OCI-M2 (cell line): Measurements from ENCODE around the gene MT1M.
"Not testable (repeated sequence)": the region's sequence is repeated elsewhere in the genome, so short reads cannot be mapped to it uniquely, and the experiment has no call there.

ENCODE experiments used
- DNase-seq: peaks from one replicate; lab custom pipeline; 2025; ENCODE audit not compliant: unreplicated experiment; lab: John Stamatoyannopoulos, UW

The MT1M gene

GRCh38 chr16:56645838-56646237 lies 13.4 kb downstream of the MT1M start:
- no peak for DNase-seq

- DNase-seq = no peak
Measured at GRCh38 chr16:56647641-56648431, 15.4 kb downstream of the MT1M start.

GRCh38 chr16:56649271-56649670 lies 16.8 kb downstream of the MT1M start:
- no peak for DNase-seq

- no peak for DNase-seq
Measured at GRCh38 chr16:56649820-56650219, 17.4 kb downstream of the MT1M start.

GRCh38 chr16:56651586-56651985 lies 19.1 kb downstream of the MT1M start, which contains the start of gene MT1B:
TSS of gene MT1B (plus strand) at chr16:56651886. CDS start at chr16:56651954, 68 bp downstream.
- DNase-seq = no peak

- DNase-seq = no peak
Measured at GRCh38 chr16:56652600-56652999, 20.1 kb downstream of the MT1M start.

- DNase-seq = no peak
Measured at GRCh38 chr16:56653218-56653617, 20.8 kb downstream of the MT1M start.

- no peak for DNase-seq
Measured at GRCh38 chr16:56657555-56658326, 25.3 kb downstream of the MT1M start, which contains the start of gene MT1F. TSS of gene MT1F (plus strand) at chr16:56657959. CDS start at chr16:56658059, 100 bp downstream.

GRCh38 chr16:56658327-56658875 lies 25.9 kb downstream of the MT1M start:
- no peak for DNase-seq

- DNase-seq = no peak
Measured at GRCh38 chr16:56662357-56663354, 30.2 kb downstream of the MT1M start.

GRCh38 chr16:56664506-56664905 lies 32.0 kb downstream of the MT1M start:
- no peak for DNase-seq

GRCh38 chr16:56665286-56666261 lies 33.1 kb downstream of the MT1M start:
- not testable (repeated sequence) for DNase-seq

GRCh38 chr16:56667581-56668571 lies 35.4 kb downstream of the MT1M start, which contains the start of gene MT1G:
TSS of gene MT1G (minus strand) at chr16:56668065. CDS start at chr16:56667993, 72 bp downstream.
- no peak for DNase-seq

- no peak for DNase-seq
Measured at GRCh38 chr16:56669005-56669839, 36.8 kb downstream of the MT1M start, which contains the start of gene MT1H. TSS of gene MT1H (plus strand) at chr16:56669814. CDS start at chr16:56669885, 71 bp downstream.

GRCh38 chr16:56669840-56670619 lies 37.6 kb downstream of the MT1M start:
- DNase-seq = no peak

GRCh38 chr16:56670620-56670934 lies 38.1 kb downstream of the MT1M start:
- DNase-seq = no peak
